K562 (cell line): ENCODE measurements around the gene KMT2E. TPM values are rescaled to one million over a fixed set of nuclear protein-coding genes. Genes with fewer than 3 reads are reported as not detected.

Experiments used
- ATF2 ChIP-seq: sonication (generic); formaldehyde crosslinking; IDR thresholded peaks from 2 replicates; pipeline ENCODE4 v1.8.1; 2022; ENCODE audit warnings: missing genetic modification reagents
- ETS2 ChIP-seq: IDR thresholded peaks from 2 replicates; pipeline ENCODE4 v1.6.1; 2016; ENCODE audit warnings: borderline replicate concordance, missing genetic modification characterization, mild to moderate bottlenecking, moderate library complexity, missing compliant biosample characterization; ENCODE audit not compliant: poor library complexity, severe bottlenecking
- HNRNPL ChIP-seq: fragments of 200-400 bp; formaldehyde crosslinking; IDR thresholded peaks from 2 replicates; pipeline ENCODE4 v1.6.1; 2017; ENCODE audit warnings: low read depth, mild to moderate bottlenecking, low read length
- KHSRP ChIP-seq: fragments of 450-650 bp; IDR thresholded peaks from 2 replicates; pipeline ENCODE4 v1.6.1; 2017
- NR1H2 ChIP-seq: sonication (generic); formaldehyde crosslinking; IDR thresholded peaks from 2 replicates; pipeline ENCODE4 v1.4.0; 2020; ENCODE audit warnings: mild to moderate bottlenecking, missing genetic modification reagents
- RUNX1 ChIP-seq: sonication (generic); IDR thresholded peaks from 2 replicates; pipeline ENCODE4 v1.6.1; 2016; ENCODE audit warnings: antibody characterized with exemption, low read depth
- SAFB2 ChIP-seq: fragments of 200-400 bp; formaldehyde crosslinking; IDR thresholded peaks from 2 replicates; pipeline ENCODE4 v1.6.1; 2018; ENCODE audit warnings: borderline replicate concordance, low read length, low read depth, moderate library complexity; ENCODE audit not compliant: severe bottlenecking
- ZEB2 ChIP-seq: fragments of 450-650 bp; IDR thresholded peaks from 2 replicates; pipeline ENCODE4 v1.6.1; 2016
- polyA plus RNA-seq, 8 experiments: library from polyadenylated mRNA; depleted of rRNA in 4 of 8; stranded (reverse) in 5 of 8; unstranded in 3 of 8; fragments of >200 nt; fragmentation: Nextera tagmentation in 2 of 8; fragmentation: Illumina TruSeq in 1 of 8; extraction: Ambion mirVana in 2 of 8; extraction: Trizol in 1 of 8; gene quantifications; 2 replicates each; pipeline versions ENCODE4 v1.2.1 to v1.2.3, GENCODE V29; 2011 to 2014; ENCODE audit warnings: inconsistent platforms in 1 of 8, missing spikeins in 1 of 8
- total RNA-seq, 7 experiments: library from RNA; depleted of rRNA in 6 of 7; stranded (reverse); fragments of >200 nt in 6 of 7; fragmentation: Illumina TruSeq in 2 of 7; extraction: Trizol in 2 of 7; gene quantifications; 2 replicates each; pipeline versions ENCODE4 v1.2.1 to v1.2.3, GENCODE V29; 2011 to 2021; ENCODE audit warnings: low replicate concordance in 1 of 7
- TF ChIP-seq, protein P1 (sequence below), 3 experiments: IDR thresholded peaks in 2 of 3; conservative IDR thresholded peaks in 1 of 3; 2 replicates each; pipeline ENCODE4 v1.5.1; 2011 to 2012; ENCODE audit warnings: low read length in 3 of 3, mild to moderate bottlenecking in 3 of 3, control low read depth in 2 of 3, improper control_type of control experiment in 1 of 3, inconsistent platforms in 1 of 3, low read depth in 1 of 3, mixed read lengths in 1 of 3, moderate library complexity in 1 of 3; ENCODE audit not compliant: insufficient read depth in 2 of 3
- TF ChIP-seq, protein P2 (sequence below): sonication (generic); formaldehyde crosslinking; IDR thresholded peaks from 2 replicates; pipeline ENCODE4 v1.4.0; 2020; ENCODE audit warnings: mild to moderate bottlenecking, missing genetic modification reagents
- TF ChIP-seq, protein P3 (sequence below): fragments of 250-450 bp; sonication (Bioruptor Pico); IDR thresholded peaks from 2 replicates; pipeline ENCODE4 v1.8.0; 2022; ENCODE audit warnings: inconsistent platforms
- TF ChIP-seq, protein P4 (sequence below): fragments of 450-650 bp; IDR thresholded peaks from 2 replicates; pipeline ENCODE4 v1.7.0; 2016; ENCODE audit warnings: borderline replicate concordance
- TF ChIP-seq, protein P5 (sequence below): sonication (generic); formaldehyde crosslinking; IDR thresholded peaks from 2 replicates; pipeline ENCODE4 v1.8.0; 2022; ENCODE audit warnings: mild to moderate bottlenecking, low read depth, missing genetic modification reagents

Gene KMT2E
- total and polyA plus RNA-seq, 9 of the 15 experiments (the other 6 are each of a cell fraction or from before 2014, with no cell fraction given): 8.9 to 55.3 (median 38.1) TPM

- TF ChIP-seq, protein P1, sequence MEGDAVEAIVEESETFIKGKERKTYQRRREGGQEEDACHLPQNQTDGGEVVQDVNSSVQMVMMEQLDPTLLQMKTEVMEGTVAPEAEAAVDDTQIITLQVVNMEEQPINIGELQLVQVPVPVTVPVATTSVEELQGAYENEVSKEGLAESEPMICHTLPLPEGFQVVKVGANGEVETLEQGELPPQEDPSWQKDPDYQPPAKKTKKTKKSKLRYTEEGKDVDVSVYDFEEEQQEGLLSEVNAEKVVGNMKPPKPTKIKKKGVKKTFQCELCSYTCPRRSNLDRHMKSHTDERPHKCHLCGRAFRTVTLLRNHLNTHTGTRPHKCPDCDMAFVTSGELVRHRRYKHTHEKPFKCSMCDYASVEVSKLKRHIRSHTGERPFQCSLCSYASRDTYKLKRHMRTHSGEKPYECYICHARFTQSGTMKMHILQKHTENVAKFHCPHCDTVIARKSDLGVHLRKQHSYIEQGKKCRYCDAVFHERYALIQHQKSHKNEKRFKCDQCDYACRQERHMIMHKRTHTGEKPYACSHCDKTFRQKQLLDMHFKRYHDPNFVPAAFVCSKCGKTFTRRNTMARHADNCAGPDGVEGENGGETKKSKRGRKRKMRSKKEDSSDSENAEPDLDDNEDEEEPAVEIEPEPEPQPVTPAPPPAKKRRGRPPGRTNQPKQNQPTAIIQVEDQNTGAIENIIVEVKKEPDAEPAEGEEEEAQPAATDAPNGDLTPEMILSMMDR (IDR thresholded peaks at IDR 0.05 in 2 of 3, conservative IDR thresholded peaks at IDR 0.05 in 1 of 3; ENCODE audit: insufficient read depth in 2 of 3, low read depth in 1 of 3, low read length in 3 of 3): peak; percentile 74 to 79 (median 75)
- TF ChIP-seq SAFB2: no peak
- TF ChIP-seq, protein P2, sequence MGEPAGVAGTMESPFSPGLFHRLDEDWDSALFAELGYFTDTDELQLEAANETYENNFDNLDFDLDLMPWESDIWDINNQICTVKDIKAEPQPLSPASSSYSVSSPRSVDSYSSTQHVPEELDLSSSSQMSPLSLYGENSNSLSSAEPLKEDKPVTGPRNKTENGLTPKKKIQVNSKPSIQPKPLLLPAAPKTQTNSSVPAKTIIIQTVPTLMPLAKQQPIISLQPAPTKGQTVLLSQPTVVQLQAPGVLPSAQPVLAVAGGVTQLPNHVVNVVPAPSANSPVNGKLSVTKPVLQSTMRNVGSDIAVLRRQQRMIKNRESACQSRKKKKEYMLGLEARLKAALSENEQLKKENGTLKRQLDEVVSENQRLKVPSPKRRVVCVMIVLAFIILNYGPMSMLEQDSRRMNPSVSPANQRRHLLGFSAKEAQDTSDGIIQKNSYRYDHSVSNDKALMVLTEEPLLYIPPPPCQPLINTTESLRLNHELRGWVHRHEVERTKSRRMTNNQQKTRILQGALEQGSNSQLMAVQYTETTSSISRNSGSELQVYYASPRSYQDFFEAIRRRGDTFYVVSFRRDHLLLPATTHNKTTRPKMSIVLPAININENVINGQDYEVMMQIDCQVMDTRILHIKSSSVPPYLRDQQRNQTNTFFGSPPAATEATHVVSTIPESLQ (CRISPR knock-in tag): peak; percentile 97
- TF ChIP-seq RUNX1: no peak
- TF ChIP-seq, protein P3, sequence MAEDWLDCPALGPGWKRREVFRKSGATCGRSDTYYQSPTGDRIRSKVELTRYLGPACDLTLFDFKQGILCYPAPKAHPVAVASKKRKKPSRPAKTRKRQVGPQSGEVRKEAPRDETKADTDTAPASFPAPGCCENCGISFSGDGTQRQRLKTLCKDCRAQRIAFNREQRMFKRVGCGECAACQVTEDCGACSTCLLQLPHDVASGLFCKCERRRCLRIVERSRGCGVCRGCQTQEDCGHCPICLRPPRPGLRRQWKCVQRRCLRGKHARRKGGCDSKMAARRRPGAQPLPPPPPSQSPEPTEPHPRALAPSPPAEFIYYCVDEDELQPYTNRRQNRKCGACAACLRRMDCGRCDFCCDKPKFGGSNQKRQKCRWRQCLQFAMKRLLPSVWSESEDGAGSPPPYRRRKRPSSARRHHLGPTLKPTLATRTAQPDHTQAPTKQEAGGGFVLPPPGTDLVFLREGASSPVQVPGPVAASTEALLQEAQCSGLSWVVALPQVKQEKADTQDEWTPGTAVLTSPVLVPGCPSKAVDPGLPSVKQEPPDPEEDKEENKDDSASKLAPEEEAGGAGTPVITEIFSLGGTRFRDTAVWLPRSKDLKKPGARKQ: no peak
- no peak for TF ChIP-seq HNRNPL
- peak; percentile 92; the same call in 1 of the 2 replicates for TF ChIP-seq NR1H2 (CRISPR knock-in tag)
- peak; percentile 9; the same call in 1 of the 2 replicates for TF ChIP-seq ZEB2
- TF ChIP-seq, protein P4, sequence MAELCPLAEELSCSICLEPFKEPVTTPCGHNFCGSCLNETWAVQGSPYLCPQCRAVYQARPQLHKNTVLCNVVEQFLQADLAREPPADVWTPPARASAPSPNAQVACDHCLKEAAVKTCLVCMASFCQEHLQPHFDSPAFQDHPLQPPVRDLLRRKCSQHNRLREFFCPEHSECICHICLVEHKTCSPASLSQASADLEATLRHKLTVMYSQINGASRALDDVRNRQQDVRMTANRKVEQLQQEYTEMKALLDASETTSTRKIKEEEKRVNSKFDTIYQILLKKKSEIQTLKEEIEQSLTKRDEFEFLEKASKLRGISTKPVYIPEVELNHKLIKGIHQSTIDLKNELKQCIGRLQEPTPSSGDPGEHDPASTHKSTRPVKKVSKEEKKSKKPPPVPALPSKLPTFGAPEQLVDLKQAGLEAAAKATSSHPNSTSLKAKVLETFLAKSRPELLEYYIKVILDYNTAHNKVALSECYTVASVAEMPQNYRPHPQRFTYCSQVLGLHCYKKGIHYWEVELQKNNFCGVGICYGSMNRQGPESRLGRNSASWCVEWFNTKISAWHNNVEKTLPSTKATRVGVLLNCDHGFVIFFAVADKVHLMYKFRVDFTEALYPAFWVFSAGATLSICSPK: no peak
- TF ChIP-seq ATF2: no peak
- TF ChIP-seq, protein P5, sequence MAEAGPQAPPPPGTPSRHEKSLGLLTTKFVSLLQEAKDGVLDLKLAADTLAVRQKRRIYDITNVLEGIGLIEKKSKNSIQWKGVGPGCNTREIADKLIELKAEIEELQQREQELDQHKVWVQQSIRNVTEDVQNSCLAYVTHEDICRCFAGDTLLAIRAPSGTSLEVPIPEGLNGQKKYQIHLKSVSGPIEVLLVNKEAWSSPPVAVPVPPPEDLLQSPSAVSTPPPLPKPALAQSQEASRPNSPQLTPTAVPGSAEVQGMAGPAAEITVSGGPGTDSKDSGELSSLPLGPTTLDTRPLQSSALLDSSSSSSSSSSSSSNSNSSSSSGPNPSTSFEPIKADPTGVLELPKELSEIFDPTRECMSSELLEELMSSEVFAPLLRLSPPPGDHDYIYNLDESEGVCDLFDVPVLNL (CRISPR knock-in tag): no peak
- TF ChIP-seq KHSRP: peak; percentile 77
- no peak for TF ChIP-seq ETS2 (tag)
Observed at GRCh38 chr7:104983578-104984539, 30.1 kb upstream of the KMT2E start (continued).
